GM12878 (cell line): ENCODE data around the gene RNF183. TPM values are rescaled to one million over a fixed set of nuclear protein-coding genes. Genes with fewer than 3 reads are reported as not detected.
A peak's percentile ranks its signal among the peaks of the same experiment; 100 is the strongest.

Experiments used
- ATAC-seq: fragments of 200-7000 bp; cut with Tn5 transposase; 3 replicates; pipeline ENCODE4 v1.9.1; 2020; ENCODE audit warnings: mild to moderate bottlenecking, moderate library complexity
- BruUV-seq: library from RNA; stranded (reverse); fragments of 400-500 nt; replicated peaks from 2 replicates; lab custom pipeline; 2021; lab: Mats Ljungman, UMichigan
- CTCF ChIA-PET: fragments of 300-600 bp; sonication (Branson Sonifier 250); formaldehyde crosslinking; extraction: SDS; loops from one replicate; lab custom pipeline; 2021; ENCODE audit warnings: inconsistent platforms; lab: Yijun Ruan, JAX
- POLR2A ChIA-PET: fragments of 350-600 bp; formaldehyde crosslinking; extraction: SDS; loops from one replicate; lab custom pipeline; 2021; ENCODE audit warnings: inconsistent platforms; lab: Charles Lee
- RAD21 ChIA-PET: fragments of 300-600 bp; sonication (Branson Sonifier 250); formaldehyde crosslinking; loops from one replicate; lab custom pipeline; 2023; ENCODE audit warnings: antibody characterized with exemption; ENCODE audit not compliant: unreplicated experiment; lab: Charles Lee
- SMC1A ChIA-PET: fragments of 300-600 bp; sonication (Branson Sonifier 250); formaldehyde crosslinking; loops from one replicate; lab custom pipeline; 2023; ENCODE audit not compliant: unreplicated experiment, uncharacterized antibody; lab: Charles Lee
- DNase-seq: peaks from one replicate; pipeline ENCODE4 v3.0.0-alpha.2; 2011; ENCODE audit warnings: low read depth, low spot score
- FAIRE-seq: peaks from 3 replicates; lab custom pipeline; 2011; peaks lifted over from hg19 to GRCh38; lab: Jason Lieb, UNC
- H2AFZ ChIP-seq: 2 replicates; pipeline ENCODE4 v1.6.0; 2011; ENCODE audit warnings: low read depth, low read length, control low read depth; ENCODE audit not compliant: control insufficient read depth
- H3K27ac ChIP-seq: 2 replicates; pipeline ENCODE4 v1.5.1; 2011; ENCODE audit warnings: control low read depth; ENCODE audit not compliant: control insufficient read depth, insufficient read depth
- H3K27me3 ChIP-seq, 2 experiments: replicated peaks in 1 of 2; 2 replicates each; pipeline versions ENCODE4 v1.6.0 to v1.6.1; 2011; ENCODE audit warnings: low read length in 1 of 2; ENCODE audit not compliant: control insufficient read depth in 2 of 2, insufficient read depth in 2 of 2
- H3K36me3 ChIP-seq, 2 experiments: 2 replicates each; pipeline ENCODE4 v1.5.1; 2011; ENCODE audit warnings: low read length in 1 of 2; ENCODE audit not compliant: control insufficient read depth in 2 of 2, insufficient read depth in 2 of 2
- H3K4me1 ChIP-seq: 2 replicates; pipeline ENCODE4 v1.6.1; 2011; ENCODE audit warnings: mild to moderate bottlenecking, low read length, moderate library complexity, mixed read lengths; ENCODE audit not compliant: control insufficient read depth, insufficient read depth
- H3K4me2 ChIP-seq: 2 replicates; pipeline ENCODE4 v1.6.0; 2011; ENCODE audit warnings: control low read depth; ENCODE audit not compliant: control insufficient read depth, insufficient read depth
- H3K4me3 ChIP-seq: fragments of 200-600 bp; sonication (generic); 2 replicates; pipeline ENCODE4 v1.5.1; 2016
- H3K79me2 ChIP-seq: 2 replicates; pipeline ENCODE4 v1.6.0; 2011; ENCODE audit warnings: low read length; ENCODE audit not compliant: control insufficient read depth, insufficient read depth
- H3K9ac ChIP-seq: 2 replicates; pipeline ENCODE4 v1.8.0; 2011; ENCODE audit warnings: low read length, control low read depth, mixed read lengths; ENCODE audit not compliant: control insufficient read depth, insufficient read depth
- H3K9me3 ChIP-seq: replicated peaks from 3 replicates; pipeline ENCODE4 v1.5.1; 2011; ENCODE audit warnings: mild to moderate bottlenecking, low read length; ENCODE audit not compliant: control insufficient read depth, insufficient read depth
- H4K20me1 ChIP-seq: 2 replicates; pipeline ENCODE4 v1.6.0; 2011; ENCODE audit not compliant: control insufficient read depth, insufficient read depth
- EP300 ChIP-seq, 2 experiments: fragments of 150-350 bp in 1 of 2; IDR thresholded peaks; 2 replicates each; pipeline ENCODE4 v1.6.1; 2011 to 2012; ENCODE audit warnings: low read depth in 2 of 2, low read length in 2 of 2, borderline replicate concordance in 1 of 2, improper control_type of control experiment in 1 of 2, inconsistent platforms in 1 of 2; ENCODE audit not compliant: control insufficient read depth in 1 of 2
- WGBS: methylation state at CpG from one replicate; pipeline ENCODE4 v1.1.6; 2016; ENCODE audit warnings: low lambda C conversion rate; ENCODE audit not compliant: insufficient replicate concordance, insufficient coverage; ENCODE audit errors: missing lambda C conversion rate; 5-methylcytosine and 5-hydroxymethylcytosine counted together
- in situ Hi-C: fragments of 300-500 bp; cut with MboI; formaldehyde crosslinking; loops from 9 replicates; pipeline ENCODE4 v1.14.3; 2018; ENCODE audit warnings: mixed read lengths
- intact Hi-C: fragments of 100-400 bp; cut with micrococcal nuclease; formaldehyde crosslinking; loops from one replicate; pipeline ENCODE4 v1.14.2; 2022; ENCODE audit not compliant: unreplicated experiment
- polyA plus RNA-seq, 11 experiments: library from polyadenylated mRNA; depleted of rRNA in 4 of 11; unstranded in 6 of 11; stranded (reverse) in 5 of 11; fragments of >200 nt; fragmentation: Nextera tagmentation in 4 of 11; fragmentation: Illumina TruSeq in 1 of 11; extraction: Ambion mirVana in 4 of 11; extraction: Trizol in 1 of 11; gene quantifications; 1 replicate in 1 of 11; 2 replicates in 10 of 11; pipeline versions ENCODE4 v1.2.1 to v1.2.3, GENCODE V29; 2011 to 2016; ENCODE audit warnings: inconsistent platforms in 2 of 11, missing spikeins in 2 of 11, low read depth in 1 of 11
- total RNA-seq, 4 experiments: library from RNA; depleted of rRNA in 3 of 4; stranded (reverse); fragments of >200 nt in 3 of 4; fragmentation: Illumina TruSeq in 1 of 4; extraction: Trizol in 1 of 4; gene quantifications; 2 replicates each; pipeline versions ENCODE4 v1.2.1 to v1.2.3, GENCODE V29; 2013 to 2021
- TF ChIP-seq, protein P1 (sequence below): fragments of 450-650 bp; IDR thresholded peaks from 2 replicates; pipeline ENCODE4 v1.6.1; 2017; ENCODE audit warnings: mild to moderate bottlenecking, moderate library complexity
- TF ChIP-seq, protein P2 (sequence below): IDR thresholded peaks from 2 replicates; pipeline ENCODE4 v1.6.1; 2011; ENCODE audit warnings: borderline replicate concordance, low read depth, mild to moderate bottlenecking, moderate library complexity, low read length; ENCODE audit not compliant: insufficient read depth, poor library complexity, severe bottlenecking

RNF183 gene
- total and polyA plus RNA-seq, 10 of the 15 experiments (the other 5 are each of a cell fraction or from before 2014, with no cell fraction given), result 0.03 to 0.26 (median 0.07) TPM; not detected in 6

DNA sequence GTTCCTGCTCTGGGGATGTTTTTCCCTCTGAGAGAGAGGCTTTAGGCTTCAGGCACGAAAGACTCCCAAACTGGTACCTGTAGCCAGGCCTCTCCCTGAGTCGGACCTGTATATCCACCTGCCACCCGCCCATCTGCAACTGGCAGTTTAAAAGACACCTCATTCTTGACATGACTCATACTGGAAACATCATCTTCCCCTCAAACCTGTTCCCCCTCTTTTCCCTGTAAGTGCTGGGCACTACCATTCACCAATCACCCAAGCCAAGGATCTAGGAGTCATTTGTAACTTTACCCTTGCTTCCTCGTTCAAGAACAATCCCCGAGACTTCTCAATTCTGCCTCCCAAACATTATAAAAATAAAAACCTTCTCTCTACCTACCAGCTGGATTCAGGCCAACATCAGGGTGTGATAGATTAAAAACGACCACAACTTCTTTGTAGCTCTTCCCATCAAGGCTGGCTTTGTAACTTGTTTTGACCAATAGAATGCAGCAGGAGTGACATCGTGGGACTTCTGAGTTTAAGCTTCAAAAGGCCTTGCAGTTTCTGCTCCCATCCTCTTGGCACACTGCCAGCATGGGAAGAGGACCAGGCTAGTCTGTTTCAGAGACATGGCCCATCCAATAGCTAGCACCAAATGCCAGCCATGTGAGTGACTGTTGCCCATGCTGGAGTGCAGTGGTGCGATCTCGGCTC, 38.7 kb upstream of the RNF183 start:
- no peak overlapping the region for H3K4me3 ChIP-seq
- BruUV-seq, result no TSS peak
- WGBS, result 52% methylated on average over 9 of the region's 9 CpGs
- H3K36me3 ChIP-seq, result no peaks in the 10 kb centered on the region
- no peaks in the 10 kb centered on the region for H3K4me1 ChIP-seq
- no peaks in the 10 kb centered on the region for H3K27me3 ChIP-seq
- TF ChIP-seq, protein P1, sequence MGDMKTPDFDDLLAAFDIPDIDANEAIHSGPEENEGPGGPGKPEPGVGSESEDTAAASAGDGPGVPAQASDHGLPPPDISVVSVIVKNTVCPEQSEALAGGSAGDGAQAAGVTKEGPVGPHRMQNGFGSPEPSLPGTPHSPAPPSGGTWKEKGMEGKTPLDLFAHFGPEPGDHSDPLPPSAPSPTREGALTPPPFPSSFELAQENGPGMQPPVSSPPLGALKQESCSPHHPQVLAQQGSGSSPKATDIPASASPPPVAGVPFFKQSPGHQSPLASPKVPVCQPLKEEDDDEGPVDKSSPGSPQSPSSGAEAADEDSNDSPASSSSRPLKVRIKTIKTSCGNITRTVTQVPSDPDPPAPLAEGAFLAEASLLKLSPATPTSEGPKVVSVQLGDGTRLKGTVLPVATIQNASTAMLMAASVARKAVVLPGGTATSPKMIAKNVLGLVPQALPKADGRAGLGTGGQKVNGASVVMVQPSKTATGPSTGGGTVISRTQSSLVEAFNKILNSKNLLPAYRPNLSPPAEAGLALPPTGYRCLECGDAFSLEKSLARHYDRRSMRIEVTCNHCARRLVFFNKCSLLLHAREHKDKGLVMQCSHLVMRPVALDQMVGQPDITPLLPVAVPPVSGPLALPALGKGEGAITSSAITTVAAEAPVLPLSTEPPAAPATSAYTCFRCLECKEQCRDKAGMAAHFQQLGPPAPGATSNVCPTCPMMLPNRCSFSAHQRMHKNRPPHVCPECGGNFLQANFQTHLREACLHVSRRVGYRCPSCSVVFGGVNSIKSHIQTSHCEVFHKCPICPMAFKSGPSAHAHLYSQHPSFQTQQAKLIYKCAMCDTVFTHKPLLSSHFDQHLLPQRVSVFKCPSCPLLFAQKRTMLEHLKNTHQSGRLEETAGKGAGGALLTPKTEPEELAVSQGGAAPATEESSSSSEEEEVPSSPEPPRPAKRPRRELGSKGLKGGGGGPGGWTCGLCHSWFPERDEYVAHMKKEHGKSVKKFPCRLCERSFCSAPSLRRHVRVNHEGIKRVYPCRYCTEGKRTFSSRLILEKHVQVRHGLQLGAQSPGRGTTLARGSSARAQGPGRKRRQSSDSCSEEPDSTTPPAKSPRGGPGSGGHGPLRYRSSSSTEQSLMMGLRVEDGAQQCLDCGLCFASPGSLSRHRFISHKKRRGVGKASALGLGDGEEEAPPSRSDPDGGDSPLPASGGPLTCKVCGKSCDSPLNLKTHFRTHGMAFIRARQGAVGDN, result no peak
- TF ChIP-seq EP300 (IDR thresholded peaks at IDR 0.05; ENCODE audit: borderline replicate concordance in 1 of 2, control insufficient read depth in 1 of 2, low read depth in 2 of 2, low read length in 2 of 2), result no peak
- TF ChIP-seq, protein P2, sequence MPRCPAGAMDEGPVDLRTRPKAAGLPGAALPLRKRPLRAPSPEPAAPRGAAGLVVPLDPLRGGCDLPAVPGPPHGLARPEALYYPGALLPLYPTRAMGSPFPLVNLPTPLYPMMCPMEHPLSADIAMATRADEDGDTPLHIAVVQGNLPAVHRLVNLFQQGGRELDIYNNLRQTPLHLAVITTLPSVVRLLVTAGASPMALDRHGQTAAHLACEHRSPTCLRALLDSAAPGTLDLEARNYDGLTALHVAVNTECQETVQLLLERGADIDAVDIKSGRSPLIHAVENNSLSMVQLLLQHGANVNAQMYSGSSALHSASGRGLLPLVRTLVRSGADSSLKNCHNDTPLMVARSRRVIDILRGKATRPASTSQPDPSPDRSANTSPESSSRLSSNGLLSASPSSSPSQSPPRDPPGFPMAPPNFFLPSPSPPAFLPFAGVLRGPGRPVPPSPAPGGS, result peak; percentile 38
- POLR2A ChIA-PET, result interaction anchor here (2.5 kb wide), 1 partner anchor 67 kb away, joined by 7 read pairs; the partner anchor contains the start of genes CDC26 and PRPF4
- no peaks in the 10 kb centered on the region for H3K9me3 ChIP-seq
- no peaks in the 10 kb centered on the region for H4K20me1 ChIP-seq
- no peak overlapping the region for H3K9ac ChIP-seq
- DNase-seq (no peak), ATAC-seq (no peak), FAIRE-seq (no peak)
- H3K4me2 ChIP-seq, result no peak overlapping the region
- H3K27ac ChIP-seq, result no peak overlapping the region
- RAD21 ChIA-PET, result no interaction called here
- H3K79me2 ChIP-seq, result no peaks in the 10 kb centered on the region
- intact Hi-C loops, result loop anchor here (2.0 to 5.0 kb wide), 2 partner anchors 59 to 65 kb away; partner anchors contain the start of genes ALAD, CDC26 and PRPF4
- in situ Hi-C loops, result no loop called here
- CTCF ChIA-PET, result interaction anchor here (1.2 to 3.5 kb wide), 2 partner anchors 9 to 60 kb away, joined by 3 to 26 read pairs; partner anchors contain the start of gene ALAD
- SMC1A ChIA-PET, result interaction anchor here (0.8 kb wide), 1 partner anchor 9 kb away, joined by 4 read pairs; no protein-coding TSS in a partner anchor
- peak overlapping the region; percentile 51 for H2AFZ ChIP-seq
